HUES64 (cell line): Measurements from ENCODE around the gene AQP10.

ENCODE experiments used
- H3K27ac ChIP-seq: 2 replicates; pipeline ENCODE4 v1.7.0; 2013; ENCODE audit warnings: low read depth, low read length, inconsistent platforms
- H3K27me3 ChIP-seq: 2 replicates; pipeline ENCODE4 v1.6.1; 2013; ENCODE audit warnings: mild to moderate bottlenecking, low read length; ENCODE audit not compliant: insufficient read depth
- H3K36me3 ChIP-seq: 2 replicates; pipeline ENCODE4 v1.6.1; 2013; ENCODE audit warnings: mild to moderate bottlenecking, low read length; ENCODE audit not compliant: insufficient read depth
- H3K4me1 ChIP-seq: 2 replicates; pipeline ENCODE4 v1.6.1; 2013; ENCODE audit warnings: mild to moderate bottlenecking, low read length, moderate library complexity; ENCODE audit not compliant: insufficient read depth
- H3K4me3 ChIP-seq: 2 replicates; pipeline ENCODE4 v1.5.1; 2013; ENCODE audit warnings: mild to moderate bottlenecking, low read length, moderate library complexity
- H3K9ac ChIP-seq: 2 replicates; pipeline ENCODE4 v1.6.1; 2013; ENCODE audit warnings: mild to moderate bottlenecking, low read depth, low read length
- H3K9me3 ChIP-seq: 2 replicates; pipeline ENCODE4 v1.6.1; 2013; ENCODE audit warnings: low read depth, low read length; ENCODE audit not compliant: insufficient read depth
- WGBS: fragments of 150-250, 120-280 bp; methylation state at CpG from one replicate; pipeline ENCODE4 v1.1.7; 2013; ENCODE audit warnings: missing lambda C conversion rate; 5-methylcytosine and 5-hydroxymethylcytosine counted together

The AQP10 gene

GRCh38 chr1:154324669-154325582 lies 4.0 kb downstream of the AQP10 start, which contains the start of gene ATP8B2:
Gene ATP8B2 (plus strand): TSS chr1:154325525. CDS start chr1:154328142, 2,617 bp downstream.
- under 1% methylated on average over 42 of the region's 56 CpGs for WGBS
- Histone ChIP-seq H3K9ac (peak within 1 kb of the TSS; percentile 60), H3K27ac (peak within 1 kb of the TSS; percentile 73), H3K9me3 (no peaks in the 10 kb centered on the region), H3K27me3 (no peaks in the 10 kb centered on the region; the same call in 1 of the 2 replicates), H3K4me3 (peak within 1 kb of the TSS; percentile 99), H3K4me1 (peaks cover 28% of the 10 kb centered on the region), H3K36me3 (no peaks in the 10 kb centered on the region)

DNA sequence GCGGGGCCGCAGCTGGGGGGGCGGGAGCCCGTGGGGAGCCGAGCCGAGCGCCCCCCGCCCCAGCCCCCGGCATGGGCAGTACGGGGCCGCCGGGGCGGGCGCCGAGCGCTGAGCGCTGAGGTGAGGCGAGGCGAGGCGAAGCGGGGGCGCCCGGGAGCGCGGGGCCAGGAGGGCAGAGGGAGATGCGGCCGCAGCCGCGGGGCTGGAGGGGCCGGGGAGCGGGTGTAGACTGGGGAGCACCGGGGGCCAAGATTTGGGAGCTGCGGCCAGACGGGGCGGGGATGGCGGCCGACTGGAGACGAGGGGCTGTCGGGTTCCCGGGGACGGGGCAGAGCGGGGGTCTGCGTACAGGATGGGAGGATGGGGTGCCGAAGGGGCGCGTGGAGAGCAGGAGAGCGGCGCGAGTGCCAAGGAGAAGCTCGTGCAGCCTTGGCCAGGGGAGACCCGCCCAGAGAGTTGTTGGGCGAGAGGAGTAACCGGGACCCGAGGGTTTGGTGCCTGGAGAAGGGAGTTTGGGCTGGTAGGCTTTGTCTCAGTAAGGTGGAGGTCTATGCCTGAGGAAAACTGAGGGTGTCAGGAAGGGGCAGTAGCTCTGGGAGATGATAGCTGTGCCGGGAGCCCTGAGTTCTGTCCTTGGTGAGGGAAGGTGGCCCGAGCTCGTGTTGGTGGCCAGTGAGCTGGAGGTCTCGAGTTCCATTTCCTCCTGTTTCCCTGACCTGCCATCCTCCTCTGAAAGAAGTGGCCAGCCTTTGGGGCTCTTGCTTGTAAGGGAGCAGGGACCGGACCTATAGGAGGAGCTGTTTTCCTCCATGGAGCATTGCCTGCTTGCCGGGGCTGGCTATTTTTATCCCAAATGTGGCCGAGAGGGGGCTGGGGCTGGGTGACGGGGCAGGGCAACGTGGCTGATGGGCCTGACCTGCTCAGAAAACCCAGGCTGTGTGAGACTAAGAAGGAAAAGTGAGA lies 5.0 kb downstream of the AQP10 start:
- Histone ChIP-seq H3K9ac (peak overlapping the region; percentile 60), H3K36me3 (peaks cover 9% of the 10 kb centered on the region), H3K27me3 (no peaks in the 10 kb centered on the region; the same call in 1 of the 2 replicates), H3K4me1 (peaks cover 30% of the 10 kb centered on the region), H3K27ac (peak overlapping the region; percentile 73), H3K4me3 (peak overlapping the region; percentile 99), H3K9me3 (no peaks in the 10 kb centered on the region)
- WGBS, result under 1% methylated on average over 63 of the region's 63 CpGs

- Histone ChIP-seq H3K4me3 (peak overlapping the region; percentile 99), H3K9ac (peak overlapping the region; percentile 60; the same call in 1 of the 2 replicates), H3K27me3 (no peaks in the 10 kb centered on the region; the same call in 1 of the 2 replicates), H3K4me1 (peaks cover 30% of the 10 kb centered on the region), H3K27ac (peak overlapping the region; percentile 73), H3K9me3 (no peaks in the 10 kb centered on the region), H3K36me3 (peaks cover 18% of the 10 kb centered on the region)
- 70% methylated on average over 6 of the region's 6 CpGs for WGBS
Measured at GRCh38 chr1:154326546-154327465, 5.9 kb downstream of the AQP10 start.

DNA sequence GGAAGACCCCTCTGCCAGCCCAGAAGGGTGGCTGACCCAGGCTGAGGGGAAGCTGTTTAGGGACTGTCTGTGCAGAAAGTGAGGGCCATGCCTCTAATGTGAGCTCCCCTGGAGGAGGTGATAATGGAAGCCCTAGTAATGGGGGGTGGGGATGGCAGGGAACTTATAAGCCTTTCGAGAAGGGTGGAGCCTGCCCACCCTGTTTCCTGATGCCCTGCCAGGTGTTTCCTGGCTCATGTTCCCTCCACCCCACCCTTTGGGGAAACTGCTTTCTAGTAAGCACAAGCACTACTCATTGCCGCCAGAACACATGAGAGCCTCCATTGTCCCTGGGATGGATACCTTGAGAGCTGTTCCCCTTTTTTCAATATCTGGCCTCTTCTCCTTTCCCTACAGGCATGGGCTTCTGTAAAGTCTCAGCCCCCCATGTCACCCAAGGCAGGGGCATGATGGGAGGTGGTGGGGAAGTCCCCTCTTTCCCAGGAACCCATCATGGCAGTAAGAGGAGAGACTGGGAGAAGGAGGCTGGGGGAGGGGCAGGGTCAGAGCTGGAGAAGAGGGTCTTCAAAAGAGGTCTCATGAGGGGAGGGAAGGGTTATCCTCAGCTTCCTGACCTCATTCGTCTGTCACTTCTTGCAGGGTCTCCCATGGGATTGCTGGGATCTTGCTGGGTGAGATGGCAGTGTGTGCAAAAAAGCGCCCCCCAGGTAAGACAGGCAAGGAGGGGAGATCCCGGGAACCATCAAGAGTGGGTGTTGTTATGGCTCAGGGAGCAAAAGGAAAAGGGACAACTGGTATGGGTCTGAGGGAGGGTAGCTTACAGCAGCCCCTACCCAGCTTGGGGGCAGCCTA lies 6.8 kb downstream of the AQP10 start:
- H3K9me3 ChIP-seq, result no peaks in the 10 kb centered on the region
- no peak overlapping the region for H3K9ac ChIP-seq
- no peaks in the 10 kb centered on the region; the same call in 1 of the 2 replicates for H3K27me3 ChIP-seq
- peak overlapping the region; percentile 53 for H3K4me3 ChIP-seq
- H3K27ac ChIP-seq, result no peak overlapping the region
- H3K4me1 ChIP-seq, result peaks cover 30% of the 10 kb centered on the region
- peaks cover 27% of the 10 kb centered on the region for H3K36me3 ChIP-seq
- WGBS, result 57% methylated on average over 5 of the region's 5 CpGs

DNA sequence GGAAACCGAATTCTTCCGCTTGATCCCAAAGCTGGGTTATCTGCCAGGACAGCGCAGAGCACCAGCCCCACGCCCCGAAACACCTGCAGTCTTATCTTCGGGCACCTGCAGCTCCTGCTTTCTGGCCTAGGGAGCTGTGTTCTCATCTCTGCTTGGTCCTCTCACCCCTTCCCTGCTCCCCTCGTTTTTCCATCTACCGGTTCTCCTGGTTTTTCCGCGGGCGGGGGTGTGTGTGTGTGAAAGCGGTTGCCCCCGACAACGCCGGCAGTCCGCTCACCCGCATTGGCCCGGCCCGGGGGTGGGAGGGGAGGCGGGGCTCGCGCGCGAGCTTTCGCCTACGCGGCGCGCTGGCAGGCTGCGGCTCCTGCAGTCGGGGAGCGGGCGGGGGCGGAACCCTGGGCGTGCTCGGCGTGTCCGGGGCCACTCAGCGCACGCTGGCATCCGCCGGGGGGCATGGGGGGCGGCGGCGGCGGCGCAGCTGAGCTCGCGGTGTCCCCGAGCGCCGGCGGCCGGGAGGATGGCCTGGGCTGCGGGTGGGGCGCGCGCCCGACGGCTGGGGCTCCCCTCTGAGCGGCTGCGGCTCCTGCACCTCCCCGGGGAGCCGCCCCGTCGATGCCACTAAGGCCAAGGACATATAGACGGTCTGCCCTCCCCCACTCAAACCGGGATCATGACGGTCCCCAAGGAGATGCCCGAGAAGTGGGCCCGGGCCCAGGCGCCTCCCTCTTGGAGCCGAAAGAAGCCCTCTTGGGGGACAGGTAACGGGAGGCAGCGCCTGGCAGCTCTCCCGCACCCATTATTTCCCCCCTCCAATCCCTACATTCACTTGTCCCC lies 7.6 kb downstream of the AQP10 start:
- Histone ChIP-seq H3K27me3 (no peaks in the 10 kb centered on the region), H3K9ac (no peak overlapping the region), H3K4me1 (peaks cover 30% of the 10 kb centered on the region), H3K4me3 (peak overlapping the region; percentile 53), H3K9me3 (no peaks in the 10 kb centered on the region), H3K27ac (no peak overlapping the region), H3K36me3 (peaks cover 32% of the 10 kb centered on the region)
- WGBS, result 4% methylated on average over 71 of the region's 76 CpGs

GRCh38 chr1:154329152-154329521 lies 8.2 kb downstream of the AQP10 start:
- H3K4me3 ChIP-seq, result peak overlapping the region; percentile 53
- no peak overlapping the region for H3K9ac ChIP-seq
- no peak overlapping the region for H3K27ac ChIP-seq
- H3K36me3 ChIP-seq, result peaks cover 38% of the 10 kb centered on the region
- WGBS, result 28% methylated on average over 6 of the region's 6 CpGs
- H3K27me3 ChIP-seq, result no peaks in the 10 kb centered on the region
- peaks cover 30% of the 10 kb centered on the region for H3K4me1 ChIP-seq
- H3K9me3 ChIP-seq, result no peaks in the 10 kb centered on the region

DNA sequence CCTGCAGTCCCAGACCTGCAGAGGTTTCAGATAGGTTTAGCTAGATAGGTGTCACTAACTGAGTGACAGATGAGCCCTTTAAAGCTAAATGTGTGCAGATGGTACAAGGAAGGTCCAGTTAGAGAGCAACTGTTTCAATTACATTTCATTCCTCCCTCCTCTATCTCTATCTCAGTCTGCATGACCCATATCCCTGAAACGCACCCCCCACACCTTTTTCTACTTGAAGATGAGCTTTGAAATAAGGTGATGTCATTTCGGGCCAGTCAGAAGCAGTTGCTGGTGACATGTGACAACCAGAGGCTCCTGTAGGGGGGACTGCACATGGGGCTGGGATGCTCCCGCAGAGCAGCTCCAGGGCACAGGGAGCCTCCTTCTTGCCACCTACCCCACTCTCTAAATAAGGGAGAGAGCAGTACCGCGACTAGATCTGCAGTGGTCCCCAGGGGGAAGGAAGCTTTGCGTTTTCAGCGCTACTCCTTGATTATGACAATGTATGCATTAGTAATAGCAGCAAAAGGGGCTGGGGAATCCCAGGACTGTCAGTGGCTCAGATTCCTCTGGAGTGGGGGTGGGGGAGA lies 8.7 kb downstream of the AQP10 start:
- Histone ChIP-seq H3K4me3 (peak overlapping the region; percentile 53; the same call in 1 of the 2 replicates), H3K9me3 (no peaks in the 10 kb centered on the region), H3K36me3 (peaks cover 42% of the 10 kb centered on the region), H3K27ac (no peak overlapping the region), H3K9ac (no peak overlapping the region), H3K27me3 (no peaks in the 10 kb centered on the region), H3K4me1 (peaks cover 30% of the 10 kb centered on the region)
- 72% methylated on average over 5 of the region's 7 CpGs for WGBS

GRCh38 chr1:154330669-154331068 lies 9.8 kb downstream of the AQP10 start:
- Histone ChIP-seq H3K4me3 (no peak overlapping the region), H3K27ac (no peak overlapping the region), H3K27me3 (no peaks in the 10 kb centered on the region), H3K9me3 (no peaks in the 10 kb centered on the region), H3K9ac (no peak overlapping the region), H3K4me1 (peaks cover 30% of the 10 kb centered on the region), H3K36me3 (peaks cover 50% of the 10 kb centered on the region)
